LNCaP clone FGC (cell line): ENCODE measurements around the gene BRWD1.
"Not testable (repeated sequence)": the region's sequence is repeated elsewhere in the genome, so short reads cannot be mapped to it uniquely, and the experiment has no call there.

Experiments used
- DNase-seq: peaks from one replicate; pipeline ENCODE4 v3.0.0-alpha.2; 2011; ENCODE audit warnings: low read depth
- H3K4me3 ChIP-seq: 2 replicates; pipeline ENCODE4 v1.5.1; 2011; ENCODE audit warnings: mild to moderate bottlenecking, low read depth, low read length, control low read depth
- CTCF ChIP-seq: IDR thresholded peaks from 2 replicates; pipeline ENCODE4 v1.5.1; 2012; ENCODE audit warnings: mild to moderate bottlenecking; ENCODE audit not compliant: control insufficient read depth, insufficient read depth; ENCODE audit errors: extremely low read depth

Gene BRWD1

DNA sequence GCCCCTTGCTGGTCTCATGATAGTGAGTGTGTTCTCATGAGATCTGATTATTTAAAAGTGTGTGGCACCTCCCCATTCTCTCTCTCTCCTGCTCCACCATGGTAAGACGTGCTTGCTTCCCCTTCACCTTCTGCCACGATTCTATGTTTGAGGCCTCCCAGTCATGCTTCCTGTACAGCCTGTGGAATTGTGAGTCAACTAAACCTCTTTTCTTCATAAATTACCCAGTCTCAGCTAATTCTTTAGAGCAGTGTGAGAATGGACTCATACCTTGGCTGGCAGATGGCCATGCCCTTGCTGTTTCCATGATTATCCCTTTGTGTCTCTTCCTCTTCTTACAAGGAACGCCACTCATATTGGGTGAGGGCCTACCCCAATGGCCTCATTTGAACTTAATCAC, 170.5 kb downstream of the BRWD1 start:
- no peak overlapping the region for H3K4me3 ChIP-seq
- no peak for TF ChIP-seq CTCF
- DNase-seq: no peak

- DNase-seq: no peak
These were observed 171.9 kb downstream of the BRWD1 start for GRCh38 chr21:39141502-39141901.

DNA sequence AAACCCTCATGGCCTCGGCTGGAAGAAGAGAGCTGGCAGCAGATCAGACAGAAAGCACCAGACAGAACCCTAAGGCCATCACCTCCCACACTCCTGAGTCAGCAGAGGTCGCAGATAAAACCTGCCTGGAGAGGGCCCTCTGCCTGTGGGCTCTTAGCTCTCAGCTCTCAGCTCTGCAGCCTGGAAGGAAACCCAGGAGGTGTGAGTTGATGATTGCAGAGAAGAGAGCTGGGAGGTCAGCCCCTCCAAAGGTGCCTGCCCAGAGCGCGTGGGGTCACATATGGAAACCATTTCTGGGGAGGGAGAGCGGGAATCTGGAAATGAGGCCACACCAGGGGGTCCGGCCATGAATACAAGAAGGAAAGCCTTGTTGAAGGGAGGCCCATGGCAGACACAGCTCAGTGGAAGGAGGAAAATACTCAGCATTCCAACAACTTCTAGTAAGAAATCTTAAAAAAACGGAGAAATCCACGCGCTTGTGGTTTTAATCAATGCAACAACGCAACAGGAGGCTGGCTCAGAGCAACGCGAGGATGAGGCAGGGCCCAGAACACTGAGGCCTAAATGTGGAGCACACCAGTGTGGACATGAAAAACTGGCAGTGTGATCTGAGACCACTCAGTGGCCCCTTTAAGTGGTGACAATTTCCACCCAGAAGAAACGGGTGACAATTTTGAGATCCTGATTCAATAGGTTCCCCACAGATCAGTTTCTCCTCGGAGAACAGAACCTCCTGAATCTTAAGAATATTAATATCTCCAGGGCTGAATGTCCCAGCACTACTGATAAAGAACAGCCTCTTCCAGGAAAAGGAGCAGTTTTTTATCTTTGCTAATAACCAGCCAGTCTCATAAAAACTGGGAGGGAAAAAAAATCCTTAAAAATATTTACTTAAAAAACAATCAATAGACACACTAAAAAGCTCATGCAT, 175.9 kb downstream of the BRWD1 start:
- no peak for DNase-seq
- no peak for TF ChIP-seq CTCF
- H3K4me3 ChIP-seq: no peak overlapping the region

More at GRCh38 chr21:39141502-39141901, 171.9 kb downstream of the BRWD1 start:
- no peak overlapping the region for H3K4me3 ChIP-seq
- TF ChIP-seq CTCF: no peak

GRCh38 chr21:39136711-39137110, 176.7 kb downstream of the BRWD1 start:
- no peak for DNase-seq
- no peak for TF ChIP-seq CTCF
- no peak overlapping the region for H3K4me3 ChIP-seq

DNA sequence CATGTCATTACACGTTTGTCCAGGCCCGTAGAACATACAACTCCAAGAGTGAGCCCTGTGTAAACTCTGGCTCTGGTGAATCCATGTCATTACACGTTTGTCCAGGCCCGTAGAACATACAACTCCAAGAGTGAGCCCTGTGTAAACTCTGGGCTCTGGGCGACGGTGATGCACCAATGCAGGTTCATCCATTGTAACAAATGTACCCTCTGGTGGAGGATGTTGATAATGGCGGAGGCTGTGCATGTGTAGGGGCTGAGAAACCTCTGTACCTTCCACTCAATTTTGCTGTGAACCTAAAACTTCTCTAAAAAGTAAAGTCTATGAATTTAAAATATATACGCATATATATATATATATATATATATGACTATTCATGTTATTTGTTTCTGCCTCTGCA, 177.3 kb downstream of the BRWD1 start:
- DNase-seq, H3K4me3 ChIP-seq: not testable (repeated sequence)
- TF ChIP-seq CTCF: peak; percentile 26

GRCh38 chr21:39134288-39134810, 179.1 kb downstream of the BRWD1 start:
- H3K4me3 ChIP-seq: no peak overlapping the region
- TF ChIP-seq CTCF: no peak
- no peak for DNase-seq
